Esophagus muscularis mucosa (tissue), 4 donors: ENCODE measurements around the gene NPAS3.

Experiments used
- CTCF ChIP-seq, 3 experiments: fragments of 200-600 bp in 2 of 3; fragments of 450-650 bp in 1 of 3; sonication (generic) in 2 of 3; IDR thresholded peaks; one replicate each; pipeline ENCODE4 v1.5.1; 2017 to 2019; ENCODE audit warnings: antibody characterized with exemption in 3 of 3, mild to moderate bottlenecking in 2 of 3, moderate library complexity in 1 of 3
- EP300 ChIP-seq: sonication (generic); formaldehyde crosslinking; IDR thresholded peaks from one replicate; pipeline ENCODE4 v1.6.1; 2017; ENCODE audit warnings: antibody characterized with exemption
- POLR2AphosphoS5 ChIP-seq, 2 donors: sonication (generic); formaldehyde crosslinking; IDR thresholded peaks; one replicate each; pipeline ENCODE4 v1.6.1; 2017; ENCODE audit warnings: antibody characterized with exemption in 2 of 2

GRCh38 chr14:33646692-33647260 is 708.1 kb downstream of the NPAS3 start:
- no peak for TF ChIP-seq POLR2AphosphoS5 (IDR thresholded peaks at IDR 0.05)
- TF ChIP-seq CTCF (IDR thresholded peaks at IDR 0.05) = no peak
- no peak for TF ChIP-seq EP300
